HepG2 (cell line): ENCODE results near the gene PPP2R5B. TPM values are rescaled to one million over a fixed set of nuclear protein-coding genes. Genes with fewer than 3 reads are reported as not detected.

ENCODE experiments used
- AHR ChIP-seq: IDR thresholded peaks from 2 replicates; pipeline ENCODE4 v1.6.1; 2018; ENCODE audit warnings: missing genetic modification reagents, missing compliant biosample characterization
- GTF2F1 ChIP-seq: fragments of 150-350 bp; IDR thresholded peaks from 2 replicates; pipeline ENCODE4 v1.6.1; 2014; ENCODE audit warnings: low read length
- RFXAP ChIP-seq: sonication (generic); formaldehyde crosslinking; IDR thresholded peaks from 2 replicates; pipeline ENCODE4 v1.4.0; 2020; ENCODE audit warnings: missing genetic modification reagents, borderline replicate concordance
- SCMH1 ChIP-seq: sonication (generic); formaldehyde crosslinking; IDR thresholded peaks from 2 replicates; pipeline ENCODE4 v1.9.0; 2021; ENCODE audit warnings: missing genetic modification reagents, mild to moderate bottlenecking, borderline replicate concordance
- TCF12 ChIP-seq, 2 experiments: fragments of 450-650 bp in 1 of 2; sonication (generic) in 1 of 2; formaldehyde crosslinking in 1 of 2; IDR thresholded peaks; 2 replicates each; pipeline versions ENCODE4 v1.6.1 to v1.8.0; 2017 to 2022; ENCODE audit warnings: antibody characterized with exemption in 1 of 2, mild to moderate bottlenecking in 1 of 2, missing genetic modification reagents in 1 of 2, moderate library complexity in 1 of 2
- ZEB1 ChIP-seq: IDR thresholded peaks from 2 replicates; pipeline ENCODE4 v1.6.1; 2012; ENCODE audit warnings: mild to moderate bottlenecking, low read depth, inconsistent platforms; ENCODE audit not compliant: insufficient replicate concordance
- ZKSCAN1 ChIP-seq: fragments of 150-350 bp; IDR thresholded peaks from 2 replicates; pipeline ENCODE4 v1.6.1; 2014; ENCODE audit warnings: low read length
- ZNF256 ChIP-seq: sonication (generic); formaldehyde crosslinking; conservative IDR thresholded peaks from 2 replicates; pipeline ENCODE4 v1.4.0; 2020; ENCODE audit warnings: missing genetic modification reagents
- ZNF260 ChIP-seq: sonication (generic); formaldehyde crosslinking; IDR thresholded peaks from 2 replicates; pipeline ENCODE4 v1.4.0; 2020; ENCODE audit warnings: missing genetic modification reagents, low read depth, mild to moderate bottlenecking, borderline replicate concordance
- polyA plus RNA-seq, 8 experiments: library from polyadenylated mRNA; depleted of rRNA in 3 of 8; stranded (reverse) in 7 of 8; unstranded in 1 of 8; fragments of >200 nt; fragmentation: Illumina TruSeq in 4 of 8; extraction: Trizol in 4 of 8; gene quantifications; 2 replicates each; pipeline versions ENCODE4 v1.2.1 to v1.2.3, GENCODE V29; 2011 to 2016; ENCODE audit warnings: low read depth in 4 of 8, missing spikeins in 1 of 8, mixed read lengths in 1 of 8; ENCODE audit not compliant: insufficient read depth in 1 of 8
- total RNA-seq, 5 experiments: library from RNA; depleted of rRNA; stranded (reverse); fragments of >200 nt; fragmentation: Illumina TruSeq; extraction: Trizol; gene quantifications; 2 replicates each; pipeline ENCODE4 v1.2.3, GENCODE V29; 2016; ENCODE audit warnings: low read depth in 1 of 5
- TF ChIP-seq, protein P1 (sequence below): sonication (generic); formaldehyde crosslinking; IDR thresholded peaks from 2 replicates; pipeline ENCODE4 v1.4.0; 2020; ENCODE audit warnings: missing genetic modification reagents, mild to moderate bottlenecking, borderline replicate concordance
- TF ChIP-seq, protein P2 (sequence below): sonication (generic); formaldehyde crosslinking; IDR thresholded peaks from 2 replicates; pipeline ENCODE4 v1.5.1; 2020; ENCODE audit warnings: missing genetic modification reagents, mild to moderate bottlenecking, borderline replicate concordance
- TF ChIP-seq, protein P3 (sequence below): sonication (generic); formaldehyde crosslinking; IDR thresholded peaks from 2 replicates; pipeline ENCODE4 v1.9.0; 2021; ENCODE audit warnings: missing genetic modification reagents, borderline replicate concordance
- TF ChIP-seq, protein P4 (sequence below): sonication (generic); formaldehyde crosslinking; IDR thresholded peaks from 2 replicates; pipeline ENCODE4 v1.8.0; 2022; ENCODE audit warnings: missing genetic modification reagents, mild to moderate bottlenecking, moderate library complexity, borderline replicate concordance
- TF ChIP-seq, protein P5 (sequence below): sonication (generic); formaldehyde crosslinking; conservative IDR thresholded peaks from 2 replicates; pipeline ENCODE4 v1.4.0; 2020; ENCODE audit warnings: mild to moderate bottlenecking, missing genetic modification reagents, moderate library complexity
- TF ChIP-seq, protein P6 (sequence below): sonication (generic); formaldehyde crosslinking; IDR thresholded peaks from 2 replicates; pipeline ENCODE4 v1.8.1; 2023; ENCODE audit warnings: mild to moderate bottlenecking, missing genetic modification reagents

Gene PPP2R5B
- total and polyA plus RNA-seq, 2 of the 13 experiments (the other 11 are each of a cell fraction or from before 2014, with no cell fraction given) = 2.3 to 8.3 TPM

DNA sequence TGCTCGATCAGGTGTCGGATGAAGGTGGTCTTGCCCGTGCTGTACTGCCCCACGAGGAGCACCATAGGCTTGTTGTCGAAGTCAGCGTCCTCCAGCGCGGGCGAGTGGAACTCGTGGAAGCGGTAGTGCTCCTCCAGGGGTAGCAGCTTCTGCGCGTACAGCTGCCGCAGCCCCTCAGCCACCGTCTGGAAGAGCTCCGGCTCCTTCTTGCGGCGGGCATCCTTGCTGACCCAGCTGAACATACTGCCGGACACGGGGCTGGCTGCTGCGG lies 46.3 kb upstream of the PPP2R5B start (continued):
- TF ChIP-seq TCF12 (IDR thresholded peaks at IDR 0.05) = no peak
- 0 out of 2 replicates have a peak, but pooled peaks have one; percentile 17 for TF ChIP-seq TCF12 (CRISPR knock-in tag; IDR thresholded peaks at IDR 0.05)
- TF ChIP-seq, protein P1, sequence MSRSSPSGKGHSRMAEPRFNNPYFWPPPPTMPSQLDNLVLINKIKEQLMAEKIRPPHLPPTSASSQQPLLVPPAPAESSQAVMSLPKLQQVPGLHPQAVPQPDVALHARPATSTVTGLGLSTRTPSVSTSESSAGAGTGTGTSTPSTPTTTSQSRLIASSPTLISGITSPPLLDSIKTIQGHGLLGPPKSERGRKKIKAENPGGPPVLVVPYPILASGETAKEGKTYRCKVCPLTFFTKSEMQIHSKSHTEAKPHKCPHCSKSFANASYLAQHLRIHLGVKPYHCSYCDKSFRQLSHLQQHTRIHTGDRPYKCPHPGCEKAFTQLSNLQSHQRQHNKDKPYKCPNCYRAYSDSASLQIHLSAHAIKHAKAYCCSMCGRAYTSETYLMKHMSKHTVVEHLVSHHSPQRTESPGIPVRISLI (CRISPR knock-in tag) = 0 out of 2 replicates have a peak, but pooled peaks have one; percentile 25
- TF ChIP-seq, protein P2, sequence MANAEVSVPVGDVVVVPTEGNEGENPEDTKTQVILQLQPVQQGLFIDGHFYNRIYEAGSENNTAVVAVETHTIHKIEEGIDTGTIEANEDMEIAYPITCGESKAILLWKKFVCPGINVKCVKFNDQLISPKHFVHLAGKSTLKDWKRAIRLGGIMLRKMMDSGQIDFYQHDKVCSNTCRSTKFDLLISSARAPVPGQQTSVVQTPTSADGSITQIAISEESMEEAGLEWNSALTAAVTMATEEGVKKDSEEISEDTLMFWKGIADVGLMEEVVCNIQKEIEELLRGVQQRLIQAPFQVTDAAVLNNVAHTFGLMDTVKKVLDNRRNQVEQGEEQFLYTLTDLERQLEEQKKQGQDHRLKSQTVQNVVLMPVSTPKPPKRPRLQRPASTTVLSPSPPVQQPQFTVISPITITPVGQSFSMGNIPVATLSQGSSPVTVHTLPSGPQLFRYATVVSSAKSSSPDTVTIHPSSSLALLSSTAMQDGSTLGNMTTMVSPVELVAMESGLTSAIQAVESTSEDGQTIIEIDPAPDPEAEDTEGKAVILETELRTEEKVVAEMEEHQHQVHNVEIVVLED (CRISPR knock-in tag) = no peak; the same call in 1 of the 2 replicates
- TF ChIP-seq RFXAP (CRISPR knock-in tag) = no peak
- TF ChIP-seq GTF2F1 = no peak
- no peak for TF ChIP-seq ZNF260 (CRISPR knock-in tag)
- TF ChIP-seq ZKSCAN1 = no peak
- TF ChIP-seq SCMH1 = no peak
- TF ChIP-seq, protein P3, sequence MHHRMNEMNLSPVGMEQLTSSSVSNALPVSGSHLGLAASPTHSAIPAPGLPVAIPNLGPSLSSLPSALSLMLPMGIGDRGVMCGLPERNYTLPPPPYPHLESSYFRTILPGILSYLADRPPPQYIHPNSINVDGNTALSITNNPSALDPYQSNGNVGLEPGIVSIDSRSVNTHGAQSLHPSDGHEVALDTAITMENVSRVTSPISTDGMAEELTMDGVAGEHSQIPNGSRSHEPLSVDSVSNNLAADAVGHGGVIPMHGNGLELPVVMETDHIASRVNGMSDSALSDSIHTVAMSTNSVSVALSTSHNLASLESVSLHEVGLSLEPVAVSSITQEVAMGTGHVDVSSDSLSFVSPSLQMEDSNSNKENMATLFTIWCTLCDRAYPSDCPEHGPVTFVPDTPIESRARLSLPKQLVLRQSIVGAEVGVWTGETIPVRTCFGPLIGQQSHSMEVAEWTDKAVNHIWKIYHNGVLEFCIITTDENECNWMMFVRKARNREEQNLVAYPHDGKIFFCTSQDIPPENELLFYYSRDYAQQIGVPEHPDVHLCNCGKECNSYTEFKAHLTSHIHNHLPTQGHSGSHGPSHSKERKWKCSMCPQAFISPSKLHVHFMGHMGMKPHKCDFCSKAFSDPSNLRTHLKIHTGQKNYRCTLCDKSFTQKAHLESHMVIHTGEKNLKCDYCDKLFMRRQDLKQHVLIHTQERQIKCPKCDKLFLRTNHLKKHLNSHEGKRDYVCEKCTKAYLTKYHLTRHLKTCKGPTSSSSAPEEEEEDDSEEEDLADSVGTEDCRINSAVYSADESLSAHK (CRISPR knock-in tag) = no peak
- TF ChIP-seq, protein P4, sequence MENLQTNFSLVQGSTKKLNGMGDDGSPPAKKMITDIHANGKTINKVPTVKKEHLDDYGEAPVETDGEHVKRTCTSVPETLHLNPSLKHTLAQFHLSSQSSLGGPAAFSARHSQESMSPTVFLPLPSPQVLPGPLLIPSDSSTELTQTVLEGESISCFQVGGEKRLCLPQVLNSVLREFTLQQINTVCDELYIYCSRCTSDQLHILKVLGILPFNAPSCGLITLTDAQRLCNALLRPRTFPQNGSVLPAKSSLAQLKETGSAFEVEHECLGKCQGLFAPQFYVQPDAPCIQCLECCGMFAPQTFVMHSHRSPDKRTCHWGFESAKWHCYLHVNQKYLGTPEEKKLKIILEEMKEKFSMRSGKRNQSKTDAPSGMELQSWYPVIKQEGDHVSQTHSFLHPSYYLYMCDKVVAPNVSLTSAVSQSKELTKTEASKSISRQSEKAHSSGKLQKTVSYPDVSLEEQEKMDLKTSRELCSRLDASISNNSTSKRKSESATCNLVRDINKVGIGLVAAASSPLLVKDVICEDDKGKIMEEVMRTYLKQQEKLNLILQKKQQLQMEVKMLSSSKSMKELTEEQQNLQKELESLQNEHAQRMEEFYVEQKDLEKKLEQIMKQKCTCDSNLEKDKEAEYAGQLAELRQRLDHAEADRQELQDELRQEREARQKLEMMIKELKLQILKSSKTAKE (CRISPR knock-in tag) = no peak
- TF ChIP-seq, protein P5, sequence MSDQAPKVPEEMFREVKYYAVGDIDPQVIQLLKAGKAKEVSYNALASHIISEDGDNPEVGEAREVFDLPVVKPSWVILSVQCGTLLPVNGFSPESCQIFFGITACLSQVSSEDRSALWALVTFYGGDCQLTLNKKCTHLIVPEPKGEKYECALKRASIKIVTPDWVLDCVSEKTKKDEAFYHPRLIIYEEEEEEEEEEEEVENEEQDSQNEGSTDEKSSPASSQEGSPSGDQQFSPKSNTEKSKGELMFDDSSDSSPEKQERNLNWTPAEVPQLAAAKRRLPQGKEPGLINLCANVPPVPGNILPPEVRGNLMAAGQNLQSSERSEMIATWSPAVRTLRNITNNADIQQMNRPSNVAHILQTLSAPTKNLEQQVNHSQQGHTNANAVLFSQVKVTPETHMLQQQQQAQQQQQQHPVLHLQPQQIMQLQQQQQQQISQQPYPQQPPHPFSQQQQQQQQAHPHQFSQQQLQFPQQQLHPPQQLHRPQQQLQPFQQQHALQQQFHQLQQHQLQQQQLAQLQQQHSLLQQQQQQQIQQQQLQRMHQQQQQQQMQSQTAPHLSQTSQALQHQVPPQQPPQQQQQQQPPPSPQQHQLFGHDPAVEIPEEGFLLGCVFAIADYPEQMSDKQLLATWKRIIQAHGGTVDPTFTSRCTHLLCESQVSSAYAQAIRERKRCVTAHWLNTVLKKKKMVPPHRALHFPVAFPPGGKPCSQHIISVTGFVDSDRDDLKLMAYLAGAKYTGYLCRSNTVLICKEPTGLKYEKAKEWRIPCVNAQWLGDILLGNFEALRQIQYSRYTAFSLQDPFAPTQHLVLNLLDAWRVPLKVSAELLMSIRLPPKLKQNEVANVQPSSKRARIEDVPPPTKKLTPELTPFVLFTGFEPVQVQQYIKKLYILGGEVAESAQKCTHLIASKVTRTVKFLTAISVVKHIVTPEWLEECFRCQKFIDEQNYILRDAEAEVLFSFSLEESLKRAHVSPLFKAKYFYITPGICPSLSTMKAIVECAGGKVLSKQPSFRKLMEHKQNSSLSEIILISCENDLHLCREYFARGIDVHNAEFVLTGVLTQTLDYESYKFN = 0 out of 2 replicates have a peak, but pooled peaks have one; percentile 18
- TF ChIP-seq, protein P6, sequence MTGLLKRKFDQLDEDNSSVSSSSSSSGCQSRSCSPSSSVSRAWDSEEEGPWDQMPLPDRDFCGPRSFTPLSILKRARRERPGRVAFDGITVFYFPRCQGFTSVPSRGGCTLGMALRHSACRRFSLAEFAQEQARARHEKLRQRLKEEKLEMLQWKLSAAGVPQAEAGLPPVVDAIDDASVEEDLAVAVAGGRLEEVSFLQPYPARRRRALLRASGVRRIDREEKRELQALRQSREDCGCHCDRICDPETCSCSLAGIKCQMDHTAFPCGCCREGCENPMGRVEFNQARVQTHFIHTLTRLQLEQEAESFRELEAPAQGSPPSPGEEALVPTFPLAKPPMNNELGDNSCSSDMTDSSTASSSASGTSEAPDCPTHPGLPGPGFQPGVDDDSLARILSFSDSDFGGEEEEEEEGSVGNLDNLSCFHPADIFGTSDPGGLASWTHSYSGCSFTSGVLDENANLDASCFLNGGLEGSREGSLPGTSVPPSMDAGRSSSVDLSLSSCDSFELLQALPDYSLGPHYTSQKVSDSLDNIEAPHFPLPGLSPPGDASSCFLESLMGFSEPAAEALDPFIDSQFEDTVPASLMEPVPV (CRISPR knock-in tag) = no peak
- no peak for TF ChIP-seq ZEB1
- no peak for TF ChIP-seq AHR (CRISPR knock-in tag)
- TF ChIP-seq ZNF256 (CRISPR knock-in tag) = 0 out of 2 replicates have a peak, but pooled peaks have one; percentile 17
